ENCODE results near the gene SZT2. TPM values are rescaled to one million over a fixed set of nuclear protein-coding genes. Genes with fewer than 3 reads are reported as not detected.

Gene SZT2
- total RNA-seq, 1 donor from 2014 or later: 30.0 TPM

DNA sequence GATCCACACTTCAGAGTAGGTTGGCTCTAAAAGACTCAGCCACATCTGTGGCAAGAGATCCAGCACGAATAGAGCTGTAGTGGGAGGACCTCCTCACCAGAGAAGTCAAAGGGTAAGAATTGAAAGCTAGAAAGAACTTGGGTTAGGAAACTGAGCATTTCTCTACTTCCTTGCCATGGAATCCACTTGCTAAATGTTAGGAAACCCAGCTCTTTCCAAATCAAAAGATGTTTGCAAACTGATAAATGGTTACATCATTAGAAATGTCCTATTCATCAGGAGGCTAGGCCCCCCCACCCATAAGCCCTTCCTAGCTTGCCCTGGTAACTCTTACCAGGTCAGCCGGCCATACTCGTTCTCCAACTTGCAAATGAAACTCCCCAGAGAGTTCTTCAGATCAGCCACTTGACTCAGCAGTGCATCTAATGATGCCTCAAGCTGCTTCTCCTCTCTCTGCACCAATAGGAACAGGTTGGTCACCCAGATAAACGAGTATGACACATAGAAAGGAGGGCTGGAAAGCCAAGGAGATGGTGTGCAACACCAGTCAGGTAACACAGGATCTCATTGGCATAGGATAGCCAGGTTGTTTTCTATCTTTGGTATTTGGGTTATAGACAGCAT lies 1.6 kb upstream of the SZT2 start:
- H3K4me1 ChIP-seq (ENCODE audit: insufficient read depth, low read length): peaks cover 17% of the 10 kb centered on the region
- Mint-ChIP-seq H3K36me3 (ENCODE audit: low read depth, unreplicated experiment) (peaks cover 19% of the 10 kb centered on the region), H3K9me3 (ENCODE audit: unreplicated experiment) (no peaks in the 10 kb centered on the region), H3K4me1 (ENCODE audit: low read depth, unreplicated experiment) (peaks cover 15% of the 10 kb centered on the region), H3K27me3 (ENCODE audit: low read depth, unreplicated experiment) (no peaks in the 10 kb centered on the region), H3K27ac (ENCODE audit: unreplicated experiment) (no peak overlapping the region), H3K4me3 (ENCODE audit: unreplicated experiment) (peak overlapping the region; percentile 97)
- peak overlapping the region; percentile 92 for H3K9ac ChIP-seq (ENCODE audit: low read length)
- peak overlapping the region; percentile 95 for H3K4me2 ChIP-seq (ENCODE audit: low read length)
- peaks cover 39% of the 10 kb centered on the region for H4K20me1 ChIP-seq (ENCODE audit: insufficient read depth, low read length)
- no peaks in the 10 kb centered on the region for H3K9me3 ChIP-seq (ENCODE audit: insufficient read depth, low read depth, low read length)
- H2AFZ ChIP-seq (ENCODE audit: low read depth, low read length): no peak overlapping the region
- H3K4me3 ChIP-seq (ENCODE audit: insufficient read depth, low read depth, low read length): peak overlapping the region; percentile 95
- H3K79me2 ChIP-seq (ENCODE audit: insufficient read depth, low read length): peaks cover 62% of the 10 kb centered on the region
- TF ChIP-seq, protein P1, sequence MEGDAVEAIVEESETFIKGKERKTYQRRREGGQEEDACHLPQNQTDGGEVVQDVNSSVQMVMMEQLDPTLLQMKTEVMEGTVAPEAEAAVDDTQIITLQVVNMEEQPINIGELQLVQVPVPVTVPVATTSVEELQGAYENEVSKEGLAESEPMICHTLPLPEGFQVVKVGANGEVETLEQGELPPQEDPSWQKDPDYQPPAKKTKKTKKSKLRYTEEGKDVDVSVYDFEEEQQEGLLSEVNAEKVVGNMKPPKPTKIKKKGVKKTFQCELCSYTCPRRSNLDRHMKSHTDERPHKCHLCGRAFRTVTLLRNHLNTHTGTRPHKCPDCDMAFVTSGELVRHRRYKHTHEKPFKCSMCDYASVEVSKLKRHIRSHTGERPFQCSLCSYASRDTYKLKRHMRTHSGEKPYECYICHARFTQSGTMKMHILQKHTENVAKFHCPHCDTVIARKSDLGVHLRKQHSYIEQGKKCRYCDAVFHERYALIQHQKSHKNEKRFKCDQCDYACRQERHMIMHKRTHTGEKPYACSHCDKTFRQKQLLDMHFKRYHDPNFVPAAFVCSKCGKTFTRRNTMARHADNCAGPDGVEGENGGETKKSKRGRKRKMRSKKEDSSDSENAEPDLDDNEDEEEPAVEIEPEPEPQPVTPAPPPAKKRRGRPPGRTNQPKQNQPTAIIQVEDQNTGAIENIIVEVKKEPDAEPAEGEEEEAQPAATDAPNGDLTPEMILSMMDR (IDR thresholded peaks at IDR 0.05; ENCODE audit: insufficient read depth, low read depth, low read length): no peak
- no peak for TF ChIP-seq EZH2 (IDR thresholded peaks at IDR 0.05; ENCODE audit: insufficient read depth, low read length)
- H3K27ac ChIP-seq (ENCODE audit: low read depth, low read length): no peak overlapping the region
- DNase-seq (ENCODE audit: low read depth): no peak
- no peaks in the 10 kb centered on the region for H3K27me3 ChIP-seq (ENCODE audit: insufficient read depth, low read length)
- no peak for FAIRE-seq
- H3K36me3 ChIP-seq (ENCODE audit: insufficient read depth, low read length): peaks cover 48% of the 10 kb centered on the region

DNA sequence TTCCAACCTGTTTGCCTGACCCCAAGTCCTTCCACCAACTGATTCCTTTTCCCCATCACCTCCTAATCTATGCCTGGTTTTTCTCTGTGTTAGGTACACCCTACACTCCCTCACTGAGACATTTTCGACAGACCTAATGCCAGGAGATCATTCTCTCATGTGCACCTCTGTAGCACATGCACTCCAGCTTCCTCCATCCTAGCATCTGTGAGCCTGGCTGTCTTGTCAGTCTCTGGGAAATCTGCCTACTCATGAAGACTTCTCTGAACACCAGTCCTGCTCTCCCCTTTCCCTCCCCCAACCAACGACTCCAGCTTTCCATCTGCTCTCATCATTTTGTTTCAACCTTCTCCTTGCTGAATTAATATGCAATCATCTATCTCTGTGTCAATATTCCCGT lies 1.1 kb upstream of the SZT2 start:
- Histone ChIP-seq H3K36me3 (ENCODE audit: insufficient read depth, low read length) (peaks cover 43% of the 10 kb centered on the region), H3K4me1 (ENCODE audit: insufficient read depth, low read length) (peaks cover 17% of the 10 kb centered on the region), H2AFZ (ENCODE audit: low read depth, low read length) (no peak overlapping the region), H3K4me3 (ENCODE audit: insufficient read depth, low read depth, low read length) (peak overlapping the region; percentile 95), H3K9me3 (ENCODE audit: insufficient read depth, low read depth, low read length) (no peaks in the 10 kb centered on the region), H3K27me3 (ENCODE audit: insufficient read depth, low read length) (no peaks in the 10 kb centered on the region), H3K9ac (ENCODE audit: low read length) (peak overlapping the region; percentile 92), H3K79me2 (ENCODE audit: insufficient read depth, low read length) (peaks cover 67% of the 10 kb centered on the region), H3K4me2 (ENCODE audit: low read length) (peak overlapping the region; percentile 95), H4K20me1 (ENCODE audit: insufficient read depth, low read length) (peaks cover 44% of the 10 kb centered on the region), H3K27ac (ENCODE audit: low read depth, low read length) (peak overlapping the region; percentile 81)
- FAIRE-seq (no peak), DNase-seq (ENCODE audit: low read depth) (no peak)
- Mint-ChIP-seq H3K27ac (ENCODE audit: unreplicated experiment) (peak overlapping the region; percentile 1), H3K4me3 (ENCODE audit: unreplicated experiment) (peak overlapping the region; percentile 97), H3K9me3 (ENCODE audit: unreplicated experiment) (no peaks in the 10 kb centered on the region), H3K4me1 (ENCODE audit: low read depth, unreplicated experiment) (peaks cover 15% of the 10 kb centered on the region), H3K36me3 (ENCODE audit: low read depth, unreplicated experiment) (peaks cover 17% of the 10 kb centered on the region), H3K27me3 (ENCODE audit: low read depth, unreplicated experiment) (no peaks in the 10 kb centered on the region)
- no peak for TF ChIP-seq EZH2 (IDR thresholded peaks at IDR 0.05; ENCODE audit: insufficient read depth, low read length)
- TF ChIP-seq, protein P1 (IDR thresholded peaks at IDR 0.05; ENCODE audit: insufficient read depth, low read depth, low read length): no peak

DNA sequence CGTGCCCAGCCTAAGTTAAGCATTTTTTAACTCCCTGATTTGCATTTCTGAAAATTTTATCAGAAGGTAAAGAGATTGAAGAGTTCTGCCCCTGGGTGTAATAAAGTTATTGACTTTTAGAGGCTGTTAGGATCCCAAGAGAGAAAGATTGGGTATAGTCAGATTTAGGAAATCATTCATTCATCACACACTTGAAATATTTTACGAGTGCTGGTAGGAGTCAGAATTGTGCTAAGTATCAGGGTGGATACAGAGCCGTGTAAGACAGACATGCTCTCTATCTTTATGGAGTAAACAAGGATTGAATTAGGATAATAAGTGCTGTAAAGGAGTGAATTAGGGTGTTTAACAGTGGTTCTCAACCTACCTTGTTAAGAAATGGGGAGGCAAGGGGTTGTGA lies 3.0 kb downstream of the SZT2 start:
- H3K27ac ChIP-seq (ENCODE audit: low read depth, low read length): no peak overlapping the region
- Mint-ChIP-seq H3K27me3 (ENCODE audit: low read depth, unreplicated experiment) (no peaks in the 10 kb centered on the region), H3K27ac (ENCODE audit: unreplicated experiment) (no peak overlapping the region), H3K4me3 (ENCODE audit: unreplicated experiment) (no peak overlapping the region), H3K36me3 (ENCODE audit: low read depth, unreplicated experiment) (peaks cover 9% of the 10 kb centered on the region), H3K4me1 (ENCODE audit: low read depth, unreplicated experiment) (peaks cover 11% of the 10 kb centered on the region), H3K9me3 (ENCODE audit: unreplicated experiment) (no peaks in the 10 kb centered on the region)
- H3K4me2 ChIP-seq (ENCODE audit: low read length): no peak overlapping the region
- no peaks in the 10 kb centered on the region for H3K9me3 ChIP-seq (ENCODE audit: insufficient read depth, low read depth, low read length)
- H3K36me3 ChIP-seq (ENCODE audit: insufficient read depth, low read length): peaks cover 10% of the 10 kb centered on the region
- no peak overlapping the region for H2AFZ ChIP-seq (ENCODE audit: low read depth, low read length)
- H3K79me2 ChIP-seq (ENCODE audit: insufficient read depth, low read length): peaks cover 78% of the 10 kb centered on the region
- FAIRE-seq: no peak
- DNase-seq (ENCODE audit: low read depth): no peak
- no peak overlapping the region for H3K9ac ChIP-seq (ENCODE audit: low read length)
- no peaks in the 10 kb centered on the region for H3K27me3 ChIP-seq (ENCODE audit: insufficient read depth, low read length)
- H4K20me1 ChIP-seq (ENCODE audit: insufficient read depth, low read length): peaks cover 39% of the 10 kb centered on the region
- TF ChIP-seq, protein P1 (IDR thresholded peaks at IDR 0.05; ENCODE audit: insufficient read depth, low read depth, low read length): no peak
- no peak for TF ChIP-seq EZH2 (IDR thresholded peaks at IDR 0.05; ENCODE audit: insufficient read depth, low read length)
- H3K4me3 ChIP-seq (ENCODE audit: insufficient read depth, low read depth, low read length): no peak overlapping the region
- peaks cover 17% of the 10 kb centered on the region for H3K4me1 ChIP-seq (ENCODE audit: insufficient read depth, low read length)
